Epidermal melanocyte (primary cell): ENCODE results near the gene AGPAT3.

Experiments
- DNase-seq: peaks from one replicate; pipeline ENCODE4 v3.0.0; 2011; ENCODE audit warnings: low spot score; ENCODE audit not compliant: insufficient read length

The AGPAT3 gene

DNA sequence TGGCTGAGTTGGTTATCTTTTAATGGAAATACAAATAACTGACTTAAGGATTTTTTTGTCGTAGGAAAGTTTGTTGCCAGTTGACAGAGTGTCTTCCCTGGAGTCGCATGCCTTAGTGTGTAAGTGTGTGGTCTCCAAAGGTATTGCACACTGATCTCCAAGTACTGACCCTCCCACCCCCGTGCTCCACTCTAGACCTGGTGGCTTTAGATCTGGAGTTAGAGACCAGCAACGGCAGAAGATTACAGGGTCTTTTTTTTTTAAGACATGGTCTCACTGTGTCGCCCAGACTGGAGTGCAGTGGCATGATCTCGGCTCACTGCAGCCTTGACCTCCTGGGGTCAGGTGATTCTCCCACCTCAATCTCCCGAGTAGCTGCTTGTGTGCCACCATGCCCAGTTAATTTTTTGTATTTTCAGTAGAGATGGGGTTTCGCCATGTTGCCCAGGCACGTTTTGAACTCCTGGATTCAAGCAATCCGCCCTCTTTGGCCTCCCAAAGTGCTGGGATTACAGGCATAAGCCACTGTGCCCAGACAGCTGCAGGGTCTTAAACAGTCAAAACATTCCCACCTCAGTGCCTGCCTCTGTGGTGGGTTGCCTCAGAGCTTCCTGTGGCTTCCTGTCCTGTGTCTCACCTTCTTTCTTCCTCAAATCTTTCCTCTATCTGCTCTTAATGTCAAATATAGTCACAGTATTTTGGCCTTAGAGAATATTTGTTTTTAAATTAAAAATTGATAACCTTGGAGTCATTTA is 154.0 kb downstream of the AGPAT3 start:
- DNase-seq, result no peak

DNA sequence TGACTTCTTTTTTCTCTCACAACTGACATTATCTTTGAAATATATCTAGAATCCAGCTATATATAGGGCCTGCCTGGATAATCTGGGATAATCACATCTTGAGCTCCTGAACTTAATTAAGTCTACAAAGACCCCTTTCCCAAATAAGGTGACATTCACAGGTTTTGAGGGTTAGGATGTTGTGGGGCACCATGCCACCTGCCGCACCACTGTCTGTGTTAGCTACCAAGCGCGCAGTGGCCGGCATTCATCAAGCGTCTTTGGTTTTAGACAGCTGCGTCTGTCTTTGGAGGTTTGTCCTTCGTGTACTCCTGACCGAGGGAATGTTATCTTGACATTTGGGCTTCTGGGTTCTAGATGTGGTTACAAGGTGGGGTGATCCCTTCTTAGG is 154.5 kb downstream of the AGPAT3 start:
- no peak for DNase-seq

- DNase-seq, result no peak
Observed at GRCh38 chr21:44020551-44020950, 155.5 kb downstream of the AGPAT3 start.

- DNase-seq, result no peak
Observed at GRCh38 chr21:44021064-44021463, 156.0 kb downstream of the AGPAT3 start.

DNA sequence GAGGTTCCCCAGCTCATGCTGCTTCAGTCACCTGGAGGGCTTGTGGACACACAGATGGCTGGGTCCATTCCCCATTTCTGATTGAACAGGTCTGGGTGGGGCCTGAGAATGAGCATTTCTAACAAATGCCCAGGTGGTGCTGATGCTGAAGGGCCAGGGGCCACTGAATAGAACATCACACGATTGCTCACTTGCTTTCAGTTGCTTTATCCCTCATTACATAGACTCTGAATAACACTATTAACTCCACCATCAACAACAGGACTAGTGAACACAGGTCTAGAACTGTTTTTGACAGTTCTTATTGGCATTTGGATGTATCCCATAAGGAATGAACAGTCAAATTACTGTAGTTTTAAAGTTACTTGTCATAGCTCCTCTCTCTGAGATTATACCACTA is 159.2 kb downstream of the AGPAT3 start:
- no peak for DNase-seq

DNA sequence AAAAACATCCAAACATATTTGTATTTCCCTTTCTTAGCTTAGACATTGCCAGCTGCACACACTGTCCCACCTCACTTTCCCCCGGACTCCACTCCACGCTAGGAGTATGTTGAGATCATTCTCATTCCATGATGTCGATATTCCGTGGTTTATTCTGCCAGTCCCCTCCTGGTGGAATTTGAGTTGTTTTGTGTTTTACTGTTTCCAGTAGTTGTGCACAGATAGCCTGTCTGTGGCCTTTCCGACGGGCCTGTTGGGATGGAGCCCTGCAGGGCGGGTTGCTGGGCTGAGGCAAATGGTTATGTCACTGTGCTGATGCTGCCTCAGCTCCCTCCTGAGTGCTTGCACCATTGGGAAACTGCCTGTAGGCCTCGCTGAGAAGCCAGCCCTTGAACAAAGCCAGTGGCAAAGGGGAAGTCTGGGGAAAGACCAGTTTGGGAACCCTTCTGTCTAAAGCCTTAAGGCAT is 159.9 kb downstream of the AGPAT3 start:
- peak; percentile 65 for DNase-seq

DNA sequence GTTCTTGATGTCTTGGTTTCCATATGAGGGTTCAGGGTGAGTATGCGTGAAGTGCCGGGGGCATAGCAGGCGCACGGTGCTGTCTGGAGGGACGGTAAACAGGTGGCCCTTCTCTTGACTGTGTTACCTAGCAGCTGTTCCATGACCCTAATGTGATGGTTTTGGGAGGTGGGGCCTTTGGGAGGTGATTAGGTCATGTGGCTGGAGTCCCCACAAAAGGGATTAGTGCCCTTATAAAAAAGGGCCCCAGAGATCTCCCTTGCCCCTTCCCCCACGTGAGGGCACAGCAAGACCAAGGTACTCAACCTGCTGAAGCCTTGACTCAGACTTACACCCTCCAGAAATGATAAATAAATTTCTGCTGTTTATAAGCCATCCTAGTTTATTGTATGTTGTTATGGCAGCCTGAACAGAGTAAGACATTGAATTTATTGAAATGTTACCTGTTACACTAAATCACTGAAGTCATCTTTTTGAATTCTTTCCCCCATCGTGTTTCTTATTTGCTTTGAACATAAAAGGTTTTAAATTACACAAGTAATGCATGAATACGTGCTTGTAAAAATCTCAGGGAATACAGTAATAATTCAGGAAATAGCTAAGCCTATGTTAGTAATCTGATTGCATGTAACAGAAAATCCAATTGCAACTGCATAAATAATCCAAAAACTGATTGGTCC is 162.7 kb downstream of the AGPAT3 start:
- no peak for DNase-seq

GRCh38 chr21:44028287-44028659 is 163.2 kb downstream of the AGPAT3 start:
- no peak for DNase-seq

GRCh38 chr21:44029460-44030087 is 164.6 kb downstream of the AGPAT3 start:
- DNase-seq, result no peak

GRCh38 chr21:44035244-44035643 is 170.2 kb downstream of the AGPAT3 start:
- DNase-seq, result no peak
